Right lobe of liver (tissue), 4 donors: ENCODE results near the gene FBRSL1.

Experiments
- CTCF ChIP-seq, 4 donors: fragments of 200-600 bp in 3 of 4; fragments of 450-650 bp in 1 of 4; IDR thresholded peaks; one replicate each; pipeline versions ENCODE4 v1.5.1 to v1.8.0; 2016 to 2022; ENCODE audit warnings: antibody characterized with exemption in 4 of 4, mild to moderate bottlenecking in 2 of 4
- POLR2A ChIP-seq: fragments of 450-650 bp; IDR thresholded peaks from one replicate; pipeline ENCODE4 v1.6.1; 2017; ENCODE audit warnings: antibody characterized with exemption, mild to moderate bottlenecking
- donor health status: DM: no; HTN: no; CAD: no.
- donor health status: DM: no; HTN: no; CAD: no.
- donor health status: DM: no; HTN: yes; CAD: no.

- no peak for TF ChIP-seq CTCF (IDR thresholded peaks at IDR 0.05)
- no peak for TF ChIP-seq POLR2A
Observed at GRCh38 chr12:132491761-132492378, 1.9 kb downstream of the FBRSL1 start.
